PC-9 (cell line): ENCODE results near the gene APBA2.

ENCODE experiments used
- CTCF ChIP-seq: fragments of 200-600 bp; sonication (generic); conservative IDR thresholded peaks from 2 replicates; pipeline ENCODE4 v1.6.1; 2017; ENCODE audit warnings: mixed run types, antibody characterized with exemption, mild to moderate bottlenecking, moderate library complexity
- EZH2 ChIP-seq: fragments of 200-600 bp; sonication (generic); IDR thresholded peaks from 2 replicates; pipeline ENCODE4 v1.8.0; 2017; ENCODE audit warnings: antibody characterized with exemption, low read depth

DNA sequence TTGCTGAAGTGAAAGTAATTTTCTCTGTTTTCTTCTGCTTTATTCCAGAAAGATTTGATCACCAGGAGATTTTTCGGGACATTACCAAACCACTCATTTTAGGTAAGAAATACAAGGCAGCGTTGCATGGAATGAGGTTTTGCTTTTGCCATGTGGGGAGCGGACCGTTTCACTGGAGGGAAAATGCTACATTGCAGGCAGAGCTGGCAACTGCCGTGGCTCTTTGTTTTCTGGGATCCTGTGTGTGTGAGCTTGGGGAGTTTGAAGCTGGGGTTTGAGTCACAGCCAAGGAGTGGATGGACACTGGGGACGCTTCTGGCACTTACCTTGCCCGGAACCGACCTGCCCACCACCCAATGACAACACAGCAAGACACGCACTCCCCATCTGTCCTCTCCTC lies 109.9 kb downstream of the APBA2 start:
- TF ChIP-seq CTCF: no peak
- TF ChIP-seq EZH2: no peak
